Suprapubic skin (tissue), 3 donors: ENCODE data around the gene SLC10A3.

Source experiments
- POLR2A ChIP-seq, 2 donors: fragments of 450-650 bp; IDR thresholded peaks; one replicate each; pipeline ENCODE4 v1.6.1; 2017; ENCODE audit warnings: antibody characterized with exemption in 2 of 2, mild to moderate bottlenecking in 2 of 2, moderate library complexity in 2 of 2
- TF ChIP-seq, protein P1 (sequence below), 2 donors: fragments of 200-600 bp in 1 of 2; fragments of 450-650 bp in 1 of 2; sonication (generic) in 1 of 2; IDR thresholded peaks; one replicate each; pipeline ENCODE4 v1.5.1; 2016 to 2019; ENCODE audit warnings: antibody characterized with exemption in 2 of 2, mild to moderate bottlenecking in 1 of 2, moderate library complexity in 1 of 2

DNA sequence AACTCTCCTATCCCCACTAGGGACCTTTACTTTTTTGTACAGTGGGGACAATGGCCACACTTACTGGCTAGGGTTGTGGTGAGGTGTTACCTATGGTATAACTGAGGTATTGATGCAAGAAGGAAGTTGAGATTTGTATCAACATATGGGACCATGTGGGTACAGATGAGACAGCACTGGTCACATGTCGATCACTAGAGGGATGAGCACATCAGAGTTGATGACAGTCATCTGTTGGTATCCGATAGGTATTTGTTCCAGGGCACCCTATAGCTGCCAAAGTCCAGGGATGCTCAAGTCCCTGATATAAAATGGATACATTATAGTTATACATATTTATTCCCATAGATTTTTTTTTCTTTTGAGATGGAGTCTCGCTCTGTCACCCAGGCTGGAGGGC is 12.6 kb upstream of the SLC10A3 start:
- TF ChIP-seq, protein P1, sequence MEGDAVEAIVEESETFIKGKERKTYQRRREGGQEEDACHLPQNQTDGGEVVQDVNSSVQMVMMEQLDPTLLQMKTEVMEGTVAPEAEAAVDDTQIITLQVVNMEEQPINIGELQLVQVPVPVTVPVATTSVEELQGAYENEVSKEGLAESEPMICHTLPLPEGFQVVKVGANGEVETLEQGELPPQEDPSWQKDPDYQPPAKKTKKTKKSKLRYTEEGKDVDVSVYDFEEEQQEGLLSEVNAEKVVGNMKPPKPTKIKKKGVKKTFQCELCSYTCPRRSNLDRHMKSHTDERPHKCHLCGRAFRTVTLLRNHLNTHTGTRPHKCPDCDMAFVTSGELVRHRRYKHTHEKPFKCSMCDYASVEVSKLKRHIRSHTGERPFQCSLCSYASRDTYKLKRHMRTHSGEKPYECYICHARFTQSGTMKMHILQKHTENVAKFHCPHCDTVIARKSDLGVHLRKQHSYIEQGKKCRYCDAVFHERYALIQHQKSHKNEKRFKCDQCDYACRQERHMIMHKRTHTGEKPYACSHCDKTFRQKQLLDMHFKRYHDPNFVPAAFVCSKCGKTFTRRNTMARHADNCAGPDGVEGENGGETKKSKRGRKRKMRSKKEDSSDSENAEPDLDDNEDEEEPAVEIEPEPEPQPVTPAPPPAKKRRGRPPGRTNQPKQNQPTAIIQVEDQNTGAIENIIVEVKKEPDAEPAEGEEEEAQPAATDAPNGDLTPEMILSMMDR (IDR thresholded peaks at IDR 0.05) = no peak
- no peak for TF ChIP-seq POLR2A (IDR thresholded peaks at IDR 0.05)
